Fibroblast of the aortic adventitia (primary cell): ENCODE measurements around the gene SUSD4. TPM values are rescaled to one million over a fixed set of nuclear protein-coding genes. Genes with fewer than 3 reads are reported as not detected.
"Not testable (repeated sequence)": the region's sequence is repeated elsewhere in the genome, so short reads cannot be mapped to it uniquely, and the experiment has no call there.

ENCODE experiments used
- DNase-seq: peaks from one replicate; pipeline ENCODE4 v3.0.0-alpha.2; 2010; ENCODE audit warnings: low read depth
- H3K4me3 ChIP-seq: 2 replicates; pipeline ENCODE4 v1.5.1; 2011; ENCODE audit warnings: low read depth, mild to moderate bottlenecking, control low read depth, low read length, moderate library complexity
- CTCF ChIP-seq: IDR thresholded peaks from 2 replicates; pipeline ENCODE4 v1.5.1; 2011; ENCODE audit warnings: mild to moderate bottlenecking, low read length, control low read depth, inconsistent platforms; ENCODE audit not compliant: insufficient read depth
- total RNA-seq: library from RNA; depleted of rRNA; stranded (reverse); fragments of >200 nt; gene quantifications from 2 replicates; pipeline ENCODE4 v1.2.3, GENCODE V29; 2012; ENCODE audit warnings: low replicate concordance

Gene SUSD4
- total RNA-seq, 1 donor, result 0.18 TPM

- no peak for TF ChIP-seq CTCF
- DNase-seq, result no peak
- H3K4me3 ChIP-seq, result no peak overlapping the region
These were observed 73.6 kb downstream of the SUSD4 start for GRCh38 chr1:223290397-223290796.

GRCh38 chr1:223289621-223290020 is 74.4 kb downstream of the SUSD4 start:
- TF ChIP-seq CTCF, result no peak
- no peak for DNase-seq

GRCh38 chr1:223288826-223289225 is 75.2 kb downstream of the SUSD4 start:
- no peak for DNase-seq
- no peak overlapping the region for H3K4me3 ChIP-seq
- TF ChIP-seq CTCF, result no peak

More at GRCh38 chr1:223289621-223290020, 74.4 kb downstream of the SUSD4 start:
- no peak overlapping the region for H3K4me3 ChIP-seq

GRCh38 chr1:223285452-223285851 is 78.5 kb downstream of the SUSD4 start:
- no peak overlapping the region for H3K4me3 ChIP-seq
- DNase-seq, result no peak
- no peak for TF ChIP-seq CTCF

- DNase-seq, result not testable (repeated sequence)
These were observed 80.3 kb downstream of the SUSD4 start for GRCh38 chr1:223283697-223284096.

GRCh38 chr1:223278311-223278710 is 85.7 kb downstream of the SUSD4 start:
- not testable (repeated sequence) for DNase-seq, H3K4me3 ChIP-seq

More at GRCh38 chr1:223283697-223284096, 80.3 kb downstream of the SUSD4 start:
- not testable (repeated sequence) for H3K4me3 ChIP-seq

GRCh38 chr1:223276029-223276428 is 87.9 kb downstream of the SUSD4 start:
- no peak for TF ChIP-seq CTCF
- H3K4me3 ChIP-seq, result no peak overlapping the region
- no peak for DNase-seq

- DNase-seq, result no peak
- no peak for TF ChIP-seq CTCF
- H3K4me3 ChIP-seq, result no peak overlapping the region
These were observed 90.5 kb downstream of the SUSD4 start for GRCh38 chr1:223273511-223273910.
